Amniotic stem cell (primary cell): Measurements from ENCODE around the gene PLA2G4C.

Experiments
- DNase-seq: peaks from one replicate; lab custom pipeline; 2025; lab: John Stamatoyannopoulos, UW

Gene PLA2G4C

DNA sequence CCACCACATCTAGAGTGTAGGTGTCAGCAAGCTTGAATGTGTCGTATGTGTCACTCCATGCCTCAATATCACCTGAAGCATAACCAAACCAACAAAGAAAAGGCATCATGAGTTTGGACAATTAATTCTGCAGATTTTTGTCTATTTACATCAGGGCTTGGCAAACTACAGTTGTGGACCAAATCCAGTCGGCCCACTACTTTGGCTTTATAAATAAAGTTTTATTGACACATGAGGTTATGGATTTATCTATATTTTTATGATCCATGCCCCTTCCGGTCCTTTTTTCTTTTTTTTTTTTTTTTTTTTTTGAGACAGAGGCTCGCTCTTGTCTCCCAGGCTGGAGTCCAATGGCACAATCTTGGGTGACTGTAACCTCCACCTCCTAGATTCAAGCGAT, 57.5 kb downstream of the PLA2G4C start:
- DNase-seq: no peak

DNA sequence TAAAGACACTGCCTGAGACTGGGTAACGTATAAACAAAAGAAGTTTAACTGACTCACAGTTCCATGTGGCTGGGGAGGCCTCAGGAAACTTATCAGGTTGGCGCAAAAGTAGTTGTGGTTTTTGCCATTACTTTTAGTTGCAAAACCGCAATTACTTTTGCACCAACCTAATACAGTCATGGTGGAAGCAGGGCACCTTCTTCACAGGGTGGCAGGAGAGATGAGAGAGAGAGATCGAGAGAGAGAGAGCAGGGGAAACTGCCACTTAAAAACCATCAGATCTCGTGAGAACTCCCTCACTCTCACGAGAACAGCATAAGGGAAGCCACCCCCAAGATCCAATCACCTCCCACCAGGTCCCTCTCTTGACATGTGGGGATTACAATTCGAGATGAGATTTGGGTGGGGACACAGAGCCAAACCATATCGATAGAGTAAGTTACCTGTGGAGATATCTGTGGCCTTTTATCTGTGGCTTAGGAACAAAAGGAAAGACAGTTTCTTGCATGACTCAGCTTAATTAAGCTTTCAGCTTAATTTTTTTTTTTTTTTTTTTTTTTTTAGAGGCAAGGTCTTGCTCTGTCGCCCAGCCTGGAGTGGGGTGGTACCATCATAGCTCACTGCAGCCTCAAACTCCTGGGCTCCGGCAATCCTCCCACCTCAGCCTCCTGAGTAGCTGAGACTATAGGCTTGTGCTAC, 59.1 kb downstream of the PLA2G4C start:
- DNase-seq: no peak

DNA sequence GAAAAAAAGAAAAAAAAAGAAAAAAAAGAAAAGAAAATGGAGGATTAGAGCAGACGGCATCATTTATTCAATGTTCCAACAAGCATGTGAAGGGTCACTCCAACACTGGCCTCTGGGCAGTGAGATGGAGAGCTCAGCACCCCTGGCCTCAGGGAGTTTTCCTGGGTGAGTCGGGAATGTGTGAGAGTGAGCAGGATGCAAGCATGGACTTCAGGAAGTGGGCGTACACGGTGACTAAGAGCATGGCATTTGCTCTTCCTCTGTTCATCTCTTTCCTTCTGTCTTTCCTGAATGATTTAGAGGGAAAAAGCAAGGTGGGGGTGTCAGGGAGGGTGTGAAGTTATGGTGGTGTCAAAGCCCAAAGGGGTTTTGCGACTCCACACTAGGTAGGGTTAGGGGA, 66.1 kb downstream of the PLA2G4C start:
- DNase-seq: no peak

DNA sequence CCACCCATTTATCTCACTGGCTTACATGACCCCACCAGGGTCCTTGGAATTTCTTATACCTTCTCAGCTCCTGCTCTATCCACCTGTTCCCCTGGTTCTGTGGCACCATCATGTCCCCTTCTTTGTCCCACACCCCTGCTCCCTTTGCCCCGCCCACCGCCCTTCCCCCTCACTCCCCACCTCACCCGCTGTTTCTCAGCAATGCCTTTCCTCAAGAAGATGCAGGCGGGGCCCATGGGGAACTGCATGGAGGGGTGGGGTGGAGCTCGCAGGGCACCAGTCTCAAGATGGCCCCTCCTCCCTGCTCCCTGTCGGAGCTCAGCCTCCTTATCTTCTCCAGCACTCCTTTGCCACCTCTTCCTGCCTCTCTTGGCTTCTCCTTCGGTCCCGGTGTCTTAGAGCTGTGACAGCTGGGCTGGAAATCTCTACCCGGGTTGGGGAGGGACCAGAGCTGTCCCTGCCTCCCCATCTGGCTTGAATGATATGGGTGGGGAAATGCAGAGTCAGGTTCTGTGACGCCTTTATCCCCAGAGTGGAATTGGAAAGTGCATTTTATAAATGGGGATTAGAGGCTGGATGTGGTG, 66.8 kb downstream of the PLA2G4C start, which contains the start of gene CABP5:
Gene CABP5 (minus strand): TSS at position 405 of the 584 bp plus-strand sequence. CDS start 157 bp downstream, at position 248.
- no peak for DNase-seq

DNA sequence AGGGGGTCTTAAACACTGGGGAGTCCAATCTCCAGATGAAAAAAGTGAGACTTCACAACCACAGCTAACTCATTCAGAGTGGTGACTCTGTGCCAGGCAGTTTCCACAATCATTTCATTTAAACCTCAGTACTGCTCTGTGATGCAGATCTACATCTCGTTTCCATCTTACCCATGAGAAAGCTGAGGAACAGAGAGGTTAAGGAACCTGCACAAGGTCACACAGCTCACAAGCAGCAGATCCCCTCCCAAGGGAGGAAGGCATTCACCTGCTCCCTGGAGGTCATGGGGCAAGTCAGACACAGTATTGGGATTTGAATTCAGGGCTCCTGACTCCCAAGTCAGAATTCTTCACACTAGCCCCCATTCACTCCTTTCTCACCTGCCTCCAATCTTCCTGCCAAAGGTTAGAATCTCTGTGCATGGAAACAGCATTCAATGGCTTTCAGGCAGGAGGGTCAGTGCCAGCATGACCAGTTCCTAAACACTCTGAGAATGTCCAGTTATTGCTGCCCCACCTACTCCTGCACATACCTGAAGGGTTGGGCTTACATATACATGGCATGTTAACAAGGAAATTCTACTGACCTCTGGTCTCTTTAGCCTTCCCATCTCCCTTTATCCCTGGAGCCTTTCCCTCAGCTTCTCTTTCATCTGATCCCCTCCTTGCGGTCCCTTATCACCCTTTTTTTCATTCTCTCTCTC, 68.6 kb downstream of the PLA2G4C start:
- DNase-seq: no peak

DNA sequence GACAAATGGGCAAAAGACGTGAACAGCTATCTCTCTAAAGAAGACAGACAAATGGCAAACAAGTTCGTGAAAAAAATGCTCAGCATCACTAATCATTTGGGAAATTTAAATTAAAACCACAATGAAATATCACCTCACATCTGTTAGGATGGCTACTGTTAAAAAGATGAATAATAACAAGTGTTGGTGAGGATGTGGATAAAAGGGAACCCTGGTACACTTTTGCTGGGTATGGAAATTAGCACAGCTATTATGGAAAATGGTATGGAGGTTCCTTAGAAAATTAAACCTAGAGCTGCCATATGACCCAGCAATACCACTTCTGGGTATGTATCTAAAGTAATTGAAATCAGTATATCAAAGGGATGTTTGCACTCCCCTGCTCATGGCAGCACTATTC, 73.9 kb downstream of the PLA2G4C start:
- DNase-seq: no peak

DNA sequence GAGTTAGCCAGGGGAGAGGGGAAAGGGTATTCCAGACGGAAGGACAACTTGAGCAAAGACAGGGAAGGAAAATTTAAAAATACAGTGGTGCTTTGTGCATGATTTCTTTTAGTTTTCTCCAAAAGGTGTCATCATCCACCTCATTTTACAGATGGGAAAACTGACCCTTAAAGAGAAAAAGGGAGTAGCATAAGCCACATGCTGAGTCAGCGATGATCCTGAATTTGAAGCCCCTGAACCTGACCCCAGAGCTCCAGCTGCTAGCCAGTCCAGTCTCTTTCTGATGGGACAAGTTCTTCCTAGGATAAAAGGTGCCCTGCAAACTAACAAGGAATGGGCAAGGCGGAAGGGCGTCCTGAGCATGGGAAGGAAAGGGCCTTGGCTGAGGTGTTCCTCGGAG, 77.0 kb downstream of the PLA2G4C start:
- no peak for DNase-seq

DNA sequence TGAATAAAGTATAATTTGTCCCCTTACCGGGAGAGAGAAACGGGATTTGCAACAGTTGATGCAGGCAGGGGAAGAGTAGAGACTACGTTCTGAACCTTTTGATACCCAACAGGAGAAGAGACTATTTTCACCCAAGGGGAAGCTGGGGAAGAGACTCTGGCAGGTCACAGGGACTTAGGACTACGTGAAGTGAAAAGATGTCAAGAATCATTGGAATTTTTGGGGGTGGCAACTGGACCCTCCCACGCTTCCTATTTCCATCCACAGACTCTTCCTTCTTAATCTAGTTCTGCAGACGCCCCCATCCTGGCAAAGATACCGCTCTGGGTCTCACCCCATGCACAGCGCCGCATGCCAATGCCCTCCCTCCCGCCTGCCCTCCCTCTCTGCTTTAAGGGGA, 80.5 kb downstream of the PLA2G4C start:
- DNase-seq: no peak

DNA sequence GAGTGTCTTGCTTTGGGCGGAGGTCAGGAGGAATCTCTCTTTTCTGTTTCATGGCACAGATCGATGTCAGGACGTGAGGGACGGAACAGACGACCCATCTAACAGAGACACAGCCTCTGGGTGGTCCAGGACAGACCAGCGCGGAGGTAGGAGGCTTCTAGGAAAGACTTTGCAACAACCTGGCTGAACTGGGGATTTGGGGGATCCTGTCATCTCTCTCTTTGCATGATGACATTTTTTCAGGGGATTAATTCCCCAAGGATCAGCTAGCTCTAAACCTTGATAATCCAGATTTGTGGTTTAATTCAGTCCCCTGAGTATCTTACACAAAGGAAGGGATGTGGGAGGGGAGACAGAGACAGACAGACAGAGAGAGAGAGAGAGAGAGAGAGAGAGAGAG, 81.2 kb downstream of the PLA2G4C start:
- no peak for DNase-seq

DNA sequence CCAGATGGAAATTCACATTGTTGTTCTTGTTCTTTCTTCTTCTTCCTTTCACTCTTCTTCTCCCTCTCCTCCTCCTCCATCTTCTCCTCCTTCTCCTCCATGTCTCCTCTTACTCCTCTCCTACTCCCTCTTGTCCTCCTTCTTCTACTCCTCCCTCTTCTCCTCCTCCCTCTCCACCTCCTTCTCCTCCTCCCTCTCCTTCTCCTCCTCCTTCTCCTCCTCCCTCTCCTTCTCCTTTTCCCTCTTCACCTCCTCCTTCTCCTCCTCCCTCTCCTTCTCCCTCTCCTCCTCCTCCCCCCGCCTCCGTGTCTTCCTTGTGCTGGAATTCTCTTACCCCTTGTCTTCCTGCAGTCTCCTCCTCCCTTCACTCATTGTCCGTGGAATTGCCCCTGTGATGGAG, 85.1 kb downstream of the PLA2G4C start:
- no peak for DNase-seq

DNA sequence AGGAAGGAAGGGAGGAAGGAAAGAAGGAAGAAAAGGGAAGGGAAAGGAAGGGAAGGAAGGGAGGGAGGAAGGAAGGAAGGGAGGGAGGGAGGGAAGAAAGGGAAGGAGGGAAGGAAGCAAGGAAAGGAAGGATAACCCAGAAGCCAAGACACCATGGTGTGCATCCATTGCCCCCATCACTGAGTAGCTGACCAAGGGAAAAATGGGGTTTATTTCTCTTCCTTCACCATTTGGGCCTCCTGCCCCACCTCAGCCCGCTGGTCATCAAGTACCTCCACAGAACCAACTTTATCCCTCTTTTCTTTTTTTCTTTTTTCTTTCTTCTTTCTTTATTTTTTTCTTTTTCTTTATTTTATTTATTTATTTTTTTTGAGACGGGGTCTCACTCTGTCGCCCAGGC, 87.1 kb downstream of the PLA2G4C start:
- DNase-seq: no peak

DNA sequence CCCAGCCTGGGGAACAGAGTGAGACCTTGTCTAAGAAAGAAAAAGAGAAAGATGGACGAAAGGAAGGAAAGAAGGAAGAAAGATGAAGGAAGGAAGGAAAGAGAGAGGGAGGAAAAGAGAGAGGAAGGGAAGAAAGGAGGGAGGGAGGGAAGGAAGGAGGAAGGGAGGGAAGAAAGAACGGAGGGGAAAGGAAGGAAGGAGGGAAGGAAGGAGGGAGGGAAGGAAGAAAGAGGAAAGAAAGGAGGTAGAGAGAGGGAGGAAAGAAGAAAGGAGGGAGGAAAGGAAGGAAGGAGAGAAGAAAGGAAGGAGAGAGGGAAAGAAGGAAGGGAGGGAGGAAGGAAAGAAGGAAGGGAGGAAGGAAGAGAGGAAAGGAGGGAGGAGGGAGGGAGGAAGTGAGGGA, 87.6 kb downstream of the PLA2G4C start:
- DNase-seq: no peak

DNA sequence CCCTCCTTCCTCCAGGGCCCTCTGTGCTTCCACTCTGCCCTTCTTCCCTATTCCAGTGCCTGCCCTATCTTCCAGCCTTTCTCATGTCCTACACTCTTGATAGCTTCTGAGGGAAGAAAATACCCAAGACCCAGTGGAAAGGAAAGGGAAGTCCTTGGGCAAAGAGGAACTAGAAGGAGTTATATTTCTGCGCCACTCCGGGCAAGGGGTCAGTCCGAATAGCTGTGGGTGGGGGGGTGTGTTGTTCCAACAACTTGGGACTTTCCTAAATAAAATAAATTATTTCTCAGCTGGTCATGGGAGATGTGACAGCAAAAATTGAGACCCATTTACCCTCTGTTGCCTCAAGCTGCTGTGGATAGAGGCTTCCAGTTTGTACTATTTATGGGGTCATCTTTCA, 89.9 kb downstream of the PLA2G4C start:
- no peak for DNase-seq

DNA sequence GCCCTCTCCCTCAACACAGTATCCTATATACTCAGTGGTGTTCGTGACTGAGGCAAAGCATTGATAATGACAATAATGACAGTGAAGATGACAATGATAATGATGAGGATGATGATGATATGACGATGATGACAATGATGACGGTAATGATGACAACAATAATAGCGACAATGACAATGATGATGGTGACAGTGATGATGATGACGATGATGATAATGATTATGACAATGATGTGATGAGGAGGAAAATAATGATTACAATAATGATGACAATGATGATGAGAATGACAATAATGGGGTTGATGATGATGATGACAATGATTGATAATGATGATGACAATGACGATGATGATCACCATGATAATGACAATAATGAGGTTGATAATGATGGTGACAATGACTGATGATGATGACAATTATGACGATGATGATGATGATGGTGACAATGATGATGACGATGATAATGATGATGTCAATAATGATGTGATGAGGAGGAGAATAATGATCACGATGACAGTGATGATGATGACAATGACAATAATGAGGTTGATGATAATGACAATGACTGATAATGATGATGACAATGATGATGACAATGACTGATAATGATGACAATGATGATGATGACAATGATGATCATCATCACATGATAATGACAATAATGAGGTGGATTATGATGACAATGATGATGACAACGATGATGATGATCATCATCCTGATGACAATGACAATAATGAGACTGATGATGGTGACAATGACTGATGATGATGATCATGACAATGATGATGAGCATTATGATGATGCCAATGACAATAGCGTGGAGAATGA, 99.5 kb downstream of the PLA2G4C start:
- DNase-seq: no peak

DNA sequence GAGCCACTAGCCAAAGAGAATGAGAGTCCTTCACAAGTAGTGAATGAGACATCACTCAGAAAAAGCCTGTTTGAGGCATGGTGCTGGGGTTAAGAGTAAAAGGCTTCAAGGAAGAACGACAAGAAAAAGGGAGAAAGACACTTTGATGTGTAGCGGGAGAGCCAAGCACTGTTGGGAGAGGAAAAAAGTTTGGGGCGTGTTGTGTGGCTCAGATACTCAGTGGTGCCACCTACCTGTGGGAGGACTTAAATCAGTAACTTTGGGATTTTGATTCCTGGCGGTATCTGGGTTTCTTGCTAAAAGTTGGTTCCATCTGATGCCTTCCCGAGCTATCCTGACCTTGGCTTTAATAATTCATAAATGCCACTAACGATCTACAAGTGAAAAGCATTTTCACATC, 103.9 kb downstream of the PLA2G4C start:
- DNase-seq: no peak

DNA sequence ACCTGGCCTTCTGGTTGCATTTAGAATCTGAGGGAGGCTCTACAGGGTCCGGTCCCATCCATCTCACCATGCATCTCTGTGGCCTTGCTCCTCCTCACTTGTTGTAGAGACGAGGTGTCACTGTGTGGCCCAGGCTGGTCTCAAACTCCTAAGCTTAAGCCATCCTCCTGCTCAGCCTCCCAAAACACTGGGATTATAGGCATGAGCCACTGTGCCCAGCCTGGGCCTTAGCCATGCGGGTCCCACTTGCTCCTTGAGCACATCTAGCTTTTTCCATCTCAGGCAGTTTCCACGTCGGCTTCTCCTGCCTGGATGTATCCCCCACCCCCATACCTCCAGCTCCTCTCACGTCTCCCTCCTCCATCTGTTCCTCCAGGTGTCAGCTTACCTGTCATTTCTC, 106.4 kb downstream of the PLA2G4C start:
- DNase-seq: no peak

DNA sequence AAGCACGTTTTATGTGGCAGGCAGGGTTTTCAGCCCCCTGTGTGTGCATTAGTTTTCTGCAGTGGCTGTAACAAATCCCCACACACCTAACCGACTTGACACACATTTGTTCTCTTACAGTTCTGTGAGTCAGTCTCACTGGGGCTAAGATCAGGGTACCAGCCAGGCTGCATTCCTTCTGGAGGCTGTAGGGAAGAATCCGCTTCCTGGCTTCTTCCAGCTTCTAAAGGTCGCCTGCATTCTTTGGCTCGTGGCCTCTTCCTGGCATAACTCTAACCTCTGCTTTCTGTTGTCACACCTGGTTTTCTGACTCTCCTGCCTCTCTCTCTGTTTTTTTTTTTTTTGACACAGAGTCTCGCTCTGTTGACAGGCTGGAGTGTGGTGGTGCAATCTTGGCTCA, 109.8 kb downstream of the PLA2G4C start:
- DNase-seq: no peak

DNA sequence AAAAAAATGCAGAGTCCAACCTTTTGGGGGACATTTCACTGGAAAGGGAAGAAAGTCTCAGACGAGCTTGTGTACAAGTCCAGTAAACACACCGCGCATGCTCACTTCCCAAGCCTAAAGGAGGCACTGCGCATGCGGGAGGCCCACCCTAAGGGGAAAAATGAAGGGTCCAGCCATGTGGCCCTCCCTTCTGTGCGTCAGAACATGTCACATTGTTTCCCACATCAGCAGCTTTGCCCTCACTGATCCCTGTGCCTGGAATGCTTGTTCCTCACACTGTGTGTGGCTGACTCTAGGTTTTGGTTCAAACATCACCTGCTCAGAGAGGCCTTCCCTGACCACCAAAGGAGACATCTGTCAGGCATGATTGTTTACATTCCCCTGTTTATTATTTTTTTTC, 111.8 kb downstream of the PLA2G4C start:
- DNase-seq: no peak
